ENCODE measurements around the gene POLN.
"Not testable (repeated sequence)": the region's sequence is repeated elsewhere in the genome, so short reads cannot be mapped to it uniquely, and the experiment has no call there.

The POLN gene

GRCh38 chr4:2275044-2275397 lies 33.1 kb upstream of the POLN start:
- not testable (repeated sequence) for DNase-seq

- DNase-seq = no peak
Observed at GRCh38 chr4:2274320-2275043, 32.6 kb upstream of the POLN start.

GRCh38 chr4:2273657-2274319 lies 31.9 kb upstream of the POLN start:
- no peak for DNase-seq

GRCh38 chr4:2273221-2273620 lies 31.3 kb upstream of the POLN start:
- DNase-seq = no peak

DNA sequence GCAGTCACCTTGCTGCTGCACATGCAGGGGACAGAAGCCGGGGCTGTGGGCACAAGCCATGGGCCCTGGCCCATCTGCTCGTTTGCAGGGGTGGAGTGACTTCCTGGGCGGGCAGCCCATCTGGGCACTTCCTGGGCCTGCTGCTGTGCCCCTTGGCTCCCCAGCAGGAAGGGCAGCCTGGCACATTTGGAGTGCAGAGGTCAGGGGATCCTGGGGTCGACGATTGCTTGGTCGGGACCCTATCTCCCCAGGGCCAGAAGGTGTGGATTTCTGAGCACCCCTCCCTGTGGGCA lies 30.9 kb upstream of the POLN start:
- no peak for DNase-seq

DNA sequence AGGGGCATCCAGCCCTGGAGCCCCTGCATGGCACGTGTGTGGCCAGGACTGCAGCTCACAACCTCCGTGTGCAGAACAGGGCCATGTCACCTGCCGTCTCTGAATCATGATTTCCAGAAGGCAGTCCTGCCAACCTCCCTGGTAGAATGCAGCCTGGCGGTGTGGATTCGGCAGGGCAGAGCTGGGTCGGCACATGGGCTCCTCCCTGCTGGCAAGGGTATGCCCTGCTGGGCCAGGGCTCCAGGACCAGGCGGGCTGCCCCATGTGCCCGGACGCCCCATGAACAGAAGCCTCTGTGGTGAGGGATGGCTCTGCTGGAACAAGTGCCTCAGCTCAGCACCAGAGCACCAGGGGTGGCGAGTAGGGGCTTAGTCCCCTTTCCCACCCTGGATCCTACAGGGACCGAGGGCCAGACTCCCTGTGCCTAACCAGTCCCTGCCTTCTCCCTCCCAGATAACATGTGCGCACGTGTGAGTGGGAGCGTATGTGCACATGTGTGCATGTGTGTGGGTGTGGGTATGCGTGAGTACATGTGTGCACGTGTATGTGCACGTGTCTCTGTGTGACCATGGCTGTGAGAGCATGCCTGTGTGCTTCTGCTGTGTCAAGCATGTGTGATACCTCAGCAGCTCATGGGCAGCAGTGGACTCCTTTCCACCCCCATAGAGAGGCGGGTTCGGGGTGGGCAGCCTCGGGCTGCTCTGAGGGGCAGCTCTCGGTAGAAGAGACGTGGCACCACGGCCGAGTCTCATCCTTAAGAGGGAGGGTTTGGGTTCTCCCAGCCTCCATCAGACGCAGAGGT lies 30.3 kb upstream of the POLN start:
- DNase-seq = no peak

DNA sequence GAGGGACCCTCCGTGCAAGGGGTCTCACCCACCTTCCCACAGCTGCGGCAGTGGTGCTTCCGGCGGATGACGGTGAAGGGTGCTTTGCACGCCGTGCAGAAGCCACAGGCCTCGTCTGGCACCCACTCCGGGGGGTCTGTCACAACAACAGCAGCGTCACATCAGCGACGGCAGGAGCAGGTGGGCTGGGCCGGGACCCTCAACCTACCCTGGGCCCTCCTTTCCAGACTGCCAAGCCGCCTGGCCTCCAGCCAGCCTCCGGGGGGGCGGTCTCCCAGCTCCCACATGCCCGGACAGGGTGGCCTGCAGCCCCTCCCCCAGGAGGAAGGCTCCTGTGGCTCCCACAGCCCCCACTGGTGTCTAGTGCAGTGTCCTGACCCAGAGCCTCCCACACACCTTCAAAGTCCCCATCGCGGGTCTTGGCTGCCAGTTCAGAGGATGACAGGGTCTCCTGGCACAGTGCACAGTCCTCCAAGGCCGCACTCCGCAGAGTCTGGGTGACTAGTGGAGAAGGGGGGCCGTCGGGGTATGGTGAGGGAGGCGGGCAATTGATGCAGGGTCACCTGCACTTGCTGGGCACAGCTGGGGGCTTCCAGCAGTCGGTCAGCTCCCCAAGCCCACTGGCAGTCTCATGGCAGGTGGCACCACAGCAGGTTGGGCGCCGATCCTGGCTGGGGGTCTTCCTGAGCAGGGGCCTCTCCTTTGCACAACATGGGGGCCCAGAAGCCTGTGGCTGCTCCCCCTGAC lies 29.5 kb upstream of the POLN start:
- DNase-seq = no peak

DNA sequence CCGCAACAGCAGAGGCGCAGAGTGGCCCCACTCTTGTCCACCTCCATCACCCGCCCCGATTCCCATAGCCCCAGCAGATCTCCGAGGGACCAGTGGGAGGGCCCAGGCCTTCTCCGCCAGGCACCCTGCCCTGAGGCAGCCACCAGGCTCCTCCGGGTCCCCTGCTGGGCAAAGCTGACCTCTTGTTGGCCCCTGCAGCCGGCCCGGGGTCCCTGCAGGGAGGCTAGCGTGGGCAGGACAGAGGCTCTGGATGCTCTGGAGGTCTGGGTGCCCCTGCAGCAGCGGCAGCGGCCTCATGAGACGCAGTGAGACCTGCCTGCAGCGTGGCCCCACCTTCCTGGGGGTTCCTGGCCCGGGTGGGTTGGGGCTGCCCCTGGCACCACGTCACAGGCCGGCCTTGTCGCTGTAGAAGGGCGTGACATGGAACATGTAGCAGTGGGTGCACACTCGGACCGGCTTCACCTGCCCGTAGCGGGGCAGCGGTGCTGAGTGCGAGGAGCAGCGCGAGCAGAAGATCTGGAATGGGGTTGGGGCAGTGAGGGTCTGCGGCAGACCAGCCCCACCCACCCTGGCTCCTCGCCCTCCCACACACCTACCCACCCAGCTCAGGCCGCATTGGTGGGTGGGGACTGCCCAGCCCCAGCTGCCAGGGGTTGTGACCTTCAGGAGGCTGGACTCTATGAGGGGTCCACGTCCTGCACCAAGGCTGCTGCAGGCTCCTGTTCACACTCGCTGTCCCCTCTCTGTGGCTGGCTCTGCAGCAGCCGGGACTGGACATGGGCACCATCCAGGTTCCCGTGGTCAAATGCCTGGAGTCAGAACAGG lies 28.6 kb upstream of the POLN start:
- no peak for DNase-seq

DNA sequence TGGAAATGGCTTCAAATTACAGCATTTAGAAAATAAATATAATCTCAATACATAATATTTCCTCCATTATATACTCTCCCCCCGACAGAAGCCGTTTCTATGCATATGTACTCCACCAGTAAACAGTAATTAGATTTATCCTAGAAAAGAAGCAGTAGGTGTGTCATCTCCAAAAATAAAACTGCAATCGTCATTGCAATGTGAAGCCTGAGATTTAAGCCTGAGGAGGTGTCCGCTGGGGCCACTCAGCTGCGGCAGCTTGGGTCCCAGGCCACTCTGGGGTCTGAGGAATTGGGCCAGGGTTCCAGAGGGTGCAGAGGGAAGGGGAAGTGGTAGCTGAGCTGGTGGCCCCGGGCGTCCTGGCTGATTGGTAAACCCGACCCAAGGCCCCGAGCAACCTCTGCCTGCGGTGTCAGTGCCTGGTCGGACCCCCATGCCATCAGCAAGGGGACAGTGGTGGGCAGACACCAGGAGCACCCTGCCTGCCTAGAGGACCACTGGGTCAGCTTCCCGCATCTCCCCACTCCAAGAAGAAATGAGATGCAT lies 27.8 kb upstream of the POLN start:
- DNase-seq = no peak

DNA sequence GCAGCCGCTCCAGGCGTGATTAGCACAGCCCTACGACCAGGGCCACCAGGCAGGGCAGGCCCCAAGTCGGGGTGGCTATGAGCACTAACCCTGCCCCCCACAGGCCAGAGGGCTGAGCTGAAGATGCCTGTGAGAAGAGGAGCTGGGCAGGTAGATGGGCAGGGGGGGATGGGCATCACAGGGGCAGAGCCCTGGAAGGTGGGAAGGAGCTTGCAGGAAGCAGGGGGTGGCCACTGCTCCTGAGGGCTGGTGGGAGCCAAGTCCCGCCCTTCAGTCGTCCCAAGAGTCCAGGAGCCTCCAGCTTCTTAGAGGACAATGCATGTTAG lies 27.2 kb upstream of the POLN start:
- no peak for DNase-seq

- DNase-seq = no peak
Observed at GRCh38 chr4:2268357-2269205, 26.7 kb upstream of the POLN start.

GRCh38 chr4:2267841-2268240 lies 25.9 kb upstream of the POLN start:
- no peak for DNase-seq

DNA sequence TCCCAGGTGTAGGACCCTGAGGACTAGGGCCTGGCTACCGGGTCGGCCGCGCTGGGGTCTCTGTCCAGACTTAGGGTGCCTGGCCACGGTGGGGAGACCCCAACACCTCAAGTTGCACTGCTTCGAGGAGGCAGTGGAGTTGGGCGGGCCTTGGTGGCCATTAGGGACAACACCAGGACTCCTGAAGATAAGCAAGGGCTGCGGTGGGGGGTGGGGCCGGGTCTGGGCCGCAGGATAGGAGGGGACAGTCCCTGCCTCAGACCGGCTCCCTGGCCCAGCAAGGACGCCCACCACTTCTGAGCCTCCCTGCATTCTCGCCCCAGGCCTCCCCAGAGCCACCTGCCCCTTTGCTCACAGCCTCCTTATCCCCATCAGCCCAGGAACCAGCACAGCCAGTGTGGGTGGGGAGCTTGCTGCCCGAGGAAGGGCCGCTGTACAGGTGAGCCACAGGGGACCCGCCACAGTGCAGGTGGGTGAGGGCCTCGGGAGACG lies 25.4 kb upstream of the POLN start:
- no peak for DNase-seq

- no peak for DNase-seq
Observed at GRCh38 chr4:2266821-2267220, 24.9 kb upstream of the POLN start.

- DNase-seq = no peak
Observed at GRCh38 chr4:2266181-2266580, 24.3 kb upstream of the POLN start.

- no peak for DNase-seq
Observed at GRCh38 chr4:2265113-2266110, 23.5 kb upstream of the POLN start.

GRCh38 chr4:2264481-2265041 lies 22.6 kb upstream of the POLN start:
- no peak for DNase-seq

GRCh38 chr4:2263926-2264321 lies 22.0 kb upstream of the POLN start:
- no peak for DNase-seq

DNA sequence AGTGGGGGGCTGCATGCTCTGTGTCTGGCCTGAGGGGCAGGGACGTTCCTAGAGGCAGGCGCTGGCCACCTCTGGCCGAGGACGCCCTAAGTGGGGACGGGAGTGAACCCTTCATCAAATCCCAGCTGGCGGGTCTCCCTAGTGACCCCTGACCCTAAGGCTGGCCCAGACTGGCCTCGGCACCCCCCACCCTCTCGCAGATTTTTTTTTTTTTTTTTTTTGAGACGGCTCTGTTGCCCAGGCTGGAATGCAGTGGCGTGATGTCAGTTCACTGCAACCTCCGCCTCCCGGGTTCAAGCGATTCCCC lies 21.0 kb upstream of the POLN start:
- DNase-seq = no peak

Measured in cortex of kidney (tissue), 1 donor.